GM23338 (cell line): Measurements from ENCODE around the gene NFKBIZ. TPM values are rescaled to one million over a fixed set of nuclear protein-coding genes. Genes with fewer than 3 reads are reported as not detected.

ENCODE experiments used
- ATAC-seq: fragments of 200-7000 bp; cut with Tn5 transposase; 3 replicates; pipeline ENCODE4 v1.9.1; 2020
- DNase-seq: peaks from one replicate; pipeline ENCODE4 v3.0.0-alpha.2; 2015; ENCODE audit warnings: low spot score
- H2AFZ ChIP-seq: fragments of 200-600 bp; sonication (generic); 2 replicates; pipeline ENCODE4 v1.8.0; 2016; ENCODE audit warnings: antibody characterized with exemption, mild to moderate bottlenecking, moderate library complexity
- H3F3A ChIP-seq: fragments of 200-600 bp; sonication (generic); replicated peaks from 2 replicates; pipeline ENCODE4 v1.8.0; 2017; ENCODE audit warnings: antibody characterized with exemption, mixed run types, low read depth
- H3K27ac ChIP-seq: fragments of 200-600 bp; sonication (generic); 2 replicates; pipeline ENCODE4 v1.6.1; 2016; ENCODE audit warnings: low read depth
- H3K27me3 ChIP-seq: fragments of 200-600 bp; sonication (generic); 2 replicates; pipeline ENCODE4 v1.8.0; 2016; ENCODE audit warnings: mild to moderate bottlenecking, mixed run types, moderate library complexity; ENCODE audit not compliant: insufficient read depth
- H3K36me3 ChIP-seq: fragments of 200-600 bp; sonication (generic); 2 replicates; pipeline ENCODE4 v1.8.0; 2016; ENCODE audit warnings: mild to moderate bottlenecking; ENCODE audit not compliant: insufficient read depth
- H3K4me1 ChIP-seq: fragments of 200-600 bp; sonication (generic); 2 replicates; pipeline ENCODE4 v1.8.0; 2016; ENCODE audit warnings: mild to moderate bottlenecking, moderate library complexity; ENCODE audit not compliant: insufficient read depth
- H3K4me2 ChIP-seq: fragments of 200-600 bp; sonication (generic); 2 replicates; pipeline ENCODE4 v1.7.1; 2017; ENCODE audit warnings: mixed run types
- H3K4me3 ChIP-seq: fragments of 200-600 bp; sonication (generic); 2 replicates; pipeline ENCODE4 v1.6.1; 2016; ENCODE audit warnings: mixed run types
- H3K79me2 ChIP-seq: fragments of 200-600 bp; sonication (generic); replicated peaks from 2 replicates; pipeline ENCODE4 v1.8.0; 2017; ENCODE audit warnings: mild to moderate bottlenecking; ENCODE audit not compliant: insufficient read depth
- H3K9me2 ChIP-seq: fragments of 200-600 bp; sonication (generic); 2 replicates; pipeline ENCODE4 v1.8.0; 2017; ENCODE audit not compliant: insufficient read depth
- H4K20me1 ChIP-seq: fragments of 200-600 bp; sonication (generic); replicated peaks from 2 replicates; pipeline ENCODE4 v1.8.0; 2017; ENCODE audit warnings: mild to moderate bottlenecking; ENCODE audit not compliant: insufficient read depth
- H3K27ac Mint-ChIP-seq: 2 replicates; pipeline ENCODE4 v1.8.0; 2020; ENCODE audit warnings: inconsistent platforms, mild to moderate bottlenecking, moderate library complexity, mixed read lengths
- H3K27me3 Mint-ChIP-seq: 3 replicates; pipeline ENCODE4 v1.8.0; 2022; ENCODE audit warnings: low read depth, mild to moderate bottlenecking, moderate library complexity, mixed read lengths, inconsistent platforms; ENCODE audit not compliant: insufficient read depth, poor library complexity
- H3K36me3 Mint-ChIP-seq: 3 replicates; pipeline ENCODE4 v1.8.0; 2021; ENCODE audit warnings: low read depth, mild to moderate bottlenecking, inconsistent platforms, moderate library complexity, mixed read lengths
- H3K4me1 Mint-ChIP-seq: 3 replicates; pipeline ENCODE4 v1.8.0; 2020; ENCODE audit warnings: mild to moderate bottlenecking, inconsistent platforms, mixed read lengths
- H3K4me3 Mint-ChIP-seq: 3 replicates; pipeline ENCODE4 v1.8.0; 2021; ENCODE audit warnings: moderate library complexity, mild to moderate bottlenecking, inconsistent platforms, mixed read lengths
- H3K9me3 Mint-ChIP-seq: 3 replicates; pipeline ENCODE4 v1.8.0; 2020; ENCODE audit warnings: moderate library complexity, mild to moderate bottlenecking, inconsistent platforms, mixed read lengths
- POLR2AphosphoS5 ChIP-seq: IDR thresholded peaks from 2 replicates; pipeline ENCODE4 v1.6.1; 2016; ENCODE audit warnings: antibody characterized with exemption, low read depth
- REST ChIP-seq: IDR thresholded peaks from one replicate; pipeline ENCODE4 v1.6.1; 2018; ENCODE audit warnings: antibody characterized with exemption; ENCODE audit not compliant: unreplicated experiment
- STAT1 ChIP-seq: IDR thresholded peaks from one replicate; pipeline ENCODE4 v1.6.1; 2016; ENCODE audit warnings: antibody characterized with exemption; ENCODE audit not compliant: unreplicated experiment
- ZNF462 ChIP-seq: fragments of 250-450 bp; sonication (Bioruptor Pico); IDR thresholded peaks from 2 replicates; pipeline ENCODE4 v1.5.0; 2020; ENCODE audit warnings: mild to moderate bottlenecking, moderate library complexity
- polyA plus RNA-seq: library from polyadenylated mRNA; unstranded; fragments of >200 nt; fragmentation: Nextera tagmentation; extraction: Ambion mirVana; gene quantifications from 2 replicates; pipeline ENCODE4 v1.2.1, GENCODE V29; 2016
- total RNA-seq: library from RNA; depleted of rRNA; stranded (reverse); fragments of >200 nt; shearing (Covaris generic); gene quantifications from 2 replicates; pipeline ENCODE4 v1.2.3, GENCODE V29; 2014

Gene NFKBIZ
- total and polyA plus RNA-seq, 2 experiments from 2014 or later, result 14.1 to 18.2 TPM

- no peak for ATAC-seq
- Mint-ChIP-seq H3K36me3 (peaks cover 90% of the 10 kb centered on the region), H3K27ac (no peak overlapping the region), H3K4me1 (no peaks in the 10 kb centered on the region; the same call in 2 of the 3 replicates), H3K4me3 (no peak overlapping the region), H3K9me3 (no peaks in the 10 kb centered on the region), H3K27me3 (no peaks in the 10 kb centered on the region)
- no peaks in the 10 kb centered on the region for H3K4me1 ChIP-seq
- DNase-seq, result no peak
- H3K27ac ChIP-seq, result no peak overlapping the region
- no peak overlapping the region for H3K4me2 ChIP-seq
- peaks cover 25% of the 10 kb centered on the region; the same call in 1 of the 2 replicates for H4K20me1 ChIP-seq
- peaks cover 12% of the 10 kb centered on the region; the same call in 1 of the 2 replicates for H3K79me2 ChIP-seq
- no peaks in the 10 kb centered on the region for H3K27me3 ChIP-seq
- peaks cover 3% of the 10 kb centered on the region; the same call in 1 of the 2 replicates for H3F3A ChIP-seq
- H3K4me3 ChIP-seq, result no peak overlapping the region
- no peaks in the 10 kb centered on the region for H3K9me2 ChIP-seq
- TF ChIP-seq ZNF462 (CRISPR knock-in tag), result no peak
- no peak for TF ChIP-seq REST
- no peak for TF ChIP-seq STAT1
- no peak for TF ChIP-seq POLR2AphosphoS5
- no peak overlapping the region for H2AFZ ChIP-seq
- H3K36me3 ChIP-seq, result peaks cover 72% of the 10 kb centered on the region
Observed at GRCh38 chr3:101857301-101857741, 8.0 kb downstream of the NFKBIZ start.
